ENCODE measurements around the gene HSPB1. TPM values are rescaled to one million over a fixed set of nuclear protein-coding genes. Genes with fewer than 3 reads are reported as not detected.
A peak's percentile ranks its signal among the peaks of the same experiment; 100 is the strongest.
"Not testable (repeated sequence)": the region's sequence is repeated elsewhere in the genome, so short reads cannot be mapped to it uniquely, and the experiment has no call there.

HSPB1 gene
- total RNA-seq, 1 experiment from 2014 or later, result 32.1 TPM

DNA sequence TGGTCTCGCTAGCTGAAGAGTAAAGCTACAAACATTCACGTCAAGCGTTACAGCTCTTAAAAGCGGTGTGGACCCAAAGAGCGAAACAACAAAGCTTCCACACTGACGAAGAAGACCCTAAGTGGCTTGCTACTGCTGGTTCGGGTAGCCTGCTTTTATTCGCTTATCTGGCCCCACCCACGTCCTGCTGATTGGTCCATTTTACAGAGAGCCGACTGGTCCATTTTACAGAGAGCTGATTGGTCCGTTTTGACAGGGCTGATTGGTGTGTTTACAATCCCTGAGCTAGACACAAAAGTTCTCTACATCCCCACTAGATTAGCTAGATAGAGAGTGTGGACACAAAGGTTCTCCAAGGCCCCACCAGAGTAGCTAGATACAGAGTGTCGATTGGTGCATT lies 6.4 kb downstream of the HSPB1 start:
- not testable (repeated sequence) for DNase-seq (ENCODE audit: low read depth)

DNA sequence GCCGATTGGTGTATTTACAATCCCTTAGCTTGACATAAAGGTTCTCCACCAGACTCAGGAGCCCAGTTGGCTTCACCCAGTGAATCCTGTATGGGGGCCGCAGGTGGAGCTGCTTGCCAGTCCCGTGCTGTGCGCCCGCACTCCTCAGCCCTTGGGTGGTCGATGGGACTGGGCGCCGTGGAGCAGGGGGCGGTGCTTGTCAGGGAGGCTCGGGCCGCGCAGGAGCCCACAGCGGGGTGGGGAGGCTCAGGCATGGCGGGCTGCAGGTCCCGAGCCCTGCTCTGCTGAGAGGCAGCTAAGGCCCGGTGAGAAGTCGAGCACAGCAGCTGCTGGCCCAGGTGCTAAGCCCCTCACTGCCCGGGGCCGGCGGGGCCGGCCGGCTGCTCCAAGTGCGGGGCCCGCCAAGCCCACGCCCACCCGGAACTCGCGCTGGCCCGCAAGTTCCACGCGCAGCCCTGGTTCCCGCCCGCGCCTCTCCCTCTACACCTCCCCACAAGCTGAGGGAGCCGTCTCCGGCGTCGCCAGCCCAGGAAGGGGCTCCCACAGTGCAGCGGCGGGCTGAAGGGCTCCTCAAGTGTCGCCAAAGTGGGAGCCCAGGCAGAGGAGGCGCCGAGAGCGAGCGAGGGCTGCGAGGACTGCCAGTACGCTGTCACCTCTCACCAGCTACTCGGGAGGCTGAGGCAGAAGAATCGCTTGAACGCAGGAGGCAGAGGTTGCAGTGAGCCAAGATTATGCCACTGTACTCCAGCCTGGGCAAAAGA lies 7.0 kb downstream of the HSPB1 start:
- not testable (repeated sequence) for DNase-seq (ENCODE audit: low read depth)

DNA sequence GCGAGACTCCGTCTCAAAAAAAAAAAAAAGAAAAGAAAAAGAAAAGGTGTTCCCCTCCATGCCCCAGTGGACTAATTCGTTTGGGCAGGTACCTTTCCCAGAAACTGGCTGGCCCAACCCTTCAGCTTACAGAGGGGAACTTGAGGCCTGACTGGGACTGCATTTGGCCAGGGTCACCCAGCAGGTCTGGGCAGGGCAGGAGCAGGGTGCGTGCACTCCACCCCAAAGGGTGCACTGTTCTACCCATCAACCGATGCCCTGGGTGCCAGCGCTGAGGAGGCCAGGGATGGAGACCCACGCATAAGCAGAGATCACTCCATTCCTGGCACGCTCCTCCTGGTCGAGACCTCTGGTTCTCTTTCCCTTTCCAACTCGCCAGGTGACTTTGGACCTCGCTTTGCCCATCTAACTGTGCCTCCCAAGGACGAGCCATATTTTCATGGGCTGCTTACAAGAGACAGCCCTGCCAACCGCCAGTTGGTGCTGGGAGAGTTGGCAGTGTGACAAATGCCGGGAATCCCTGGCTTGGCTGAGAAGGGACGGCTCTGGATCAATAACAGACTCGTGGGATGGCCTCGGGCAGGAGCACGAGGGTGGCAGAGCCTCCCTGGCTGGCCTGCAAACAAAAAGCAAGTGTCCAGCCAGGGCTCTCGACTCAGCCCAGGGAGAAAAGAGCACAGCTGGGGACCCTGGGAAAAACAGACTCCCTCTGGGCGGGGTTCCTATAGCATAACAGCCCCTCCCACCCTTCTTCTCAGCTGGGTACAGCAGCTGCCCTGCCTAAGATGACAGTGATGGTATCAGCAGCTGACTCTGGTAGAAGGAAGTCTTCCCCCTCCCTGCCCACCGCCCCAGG lies 7.9 kb downstream of the HSPB1 start:
- no peak for DNase-seq (ENCODE audit: low read depth)

DNA sequence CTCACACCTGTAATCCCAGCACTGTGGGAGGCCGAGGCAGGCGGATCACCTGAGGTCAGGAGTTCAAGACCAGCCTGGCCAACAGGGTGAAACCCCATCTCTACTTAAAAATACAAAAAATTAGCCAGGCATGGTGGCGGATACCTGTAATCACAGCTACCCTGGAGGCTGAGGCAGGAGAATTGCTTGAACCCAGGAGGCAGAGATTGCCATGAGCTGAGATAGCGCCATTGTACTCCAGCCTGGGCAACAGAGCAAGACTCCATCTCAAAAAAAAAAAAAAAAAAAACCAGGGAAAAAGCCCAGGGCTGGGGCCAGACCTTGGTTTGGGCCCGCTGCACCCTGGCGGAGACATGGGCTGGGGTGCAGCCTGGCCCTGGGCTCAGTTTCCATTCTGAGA lies 9.4 kb downstream of the HSPB1 start:
- DNase-seq (ENCODE audit: low read depth), result not testable (repeated sequence)

DNA sequence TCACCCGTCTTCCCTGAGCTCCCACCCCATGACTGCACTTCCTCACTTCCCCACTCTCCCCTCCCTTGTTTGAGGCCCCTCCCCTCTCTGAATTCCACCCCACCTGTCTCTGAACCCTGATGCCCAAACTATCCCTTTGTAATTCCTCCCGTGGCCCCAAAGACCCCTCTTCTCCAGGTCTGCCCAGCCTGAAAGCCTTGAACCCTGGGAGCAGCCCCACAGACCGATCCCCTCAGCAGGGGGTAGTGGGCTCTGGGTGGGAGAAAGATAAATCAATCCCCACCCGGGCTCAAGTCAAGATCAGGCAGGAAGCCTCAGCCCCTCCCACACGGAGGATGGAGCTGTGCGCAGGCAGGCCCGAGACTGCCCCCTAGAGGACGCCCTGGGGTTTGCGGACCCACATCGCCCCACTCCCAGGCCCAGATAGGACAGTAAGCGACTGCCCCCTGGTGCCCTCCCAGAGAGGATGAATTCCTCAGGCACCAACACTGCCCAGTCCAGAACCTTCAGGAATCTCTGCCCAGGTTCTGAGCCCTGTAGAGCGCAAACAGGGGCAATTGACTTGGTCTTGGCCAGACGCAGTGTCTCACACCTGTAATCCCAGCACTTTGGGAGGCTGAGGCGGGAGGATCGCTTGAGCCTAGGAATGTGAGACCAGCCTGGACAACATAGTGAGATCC lies 11.7 kb downstream of the HSPB1 start:
- DNase-seq (ENCODE audit: low read depth), result peak; percentile 94

DNA sequence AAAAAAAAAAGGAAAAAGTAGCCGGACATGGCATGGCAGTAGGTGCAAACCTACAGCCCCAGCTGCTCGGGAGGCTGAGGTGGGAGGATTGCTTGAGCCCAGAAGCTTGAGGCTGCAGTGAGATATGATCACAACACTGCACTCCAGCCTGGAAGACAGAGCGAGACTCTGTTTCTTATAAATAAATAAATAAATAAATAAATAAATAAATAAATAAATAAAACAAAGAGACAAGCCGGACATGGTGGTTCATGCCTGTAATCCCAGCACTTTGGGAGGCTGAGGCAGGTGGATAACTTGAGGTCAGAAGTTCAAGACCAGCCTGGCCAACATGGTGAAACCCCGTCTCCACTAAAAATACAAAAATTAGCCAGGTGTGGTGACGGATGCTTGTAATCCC lies 12.3 kb downstream of the HSPB1 start:
- not testable (repeated sequence) for DNase-seq (ENCODE audit: low read depth)

DNA sequence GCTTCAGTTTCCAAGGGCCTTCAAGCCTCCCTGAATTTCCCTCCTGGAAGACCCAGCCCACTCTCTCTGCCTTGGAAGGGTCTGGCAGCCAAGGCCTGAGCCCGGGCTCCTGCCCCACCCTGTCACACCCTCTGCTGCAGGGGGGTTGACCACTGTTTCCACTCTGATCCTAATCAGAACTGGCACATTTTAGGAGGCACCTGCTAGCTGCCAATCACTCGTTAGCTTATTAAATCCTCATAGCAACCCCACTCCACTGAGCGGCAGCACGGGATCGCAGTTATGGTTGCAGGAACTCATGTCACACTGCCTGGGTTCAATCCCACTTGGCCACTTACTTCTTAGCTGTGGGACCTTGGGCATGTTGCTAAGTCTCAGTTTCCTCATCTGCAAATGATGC lies 12.9 kb downstream of the HSPB1 start:
- no peak for DNase-seq (ENCODE audit: low read depth)

DNA sequence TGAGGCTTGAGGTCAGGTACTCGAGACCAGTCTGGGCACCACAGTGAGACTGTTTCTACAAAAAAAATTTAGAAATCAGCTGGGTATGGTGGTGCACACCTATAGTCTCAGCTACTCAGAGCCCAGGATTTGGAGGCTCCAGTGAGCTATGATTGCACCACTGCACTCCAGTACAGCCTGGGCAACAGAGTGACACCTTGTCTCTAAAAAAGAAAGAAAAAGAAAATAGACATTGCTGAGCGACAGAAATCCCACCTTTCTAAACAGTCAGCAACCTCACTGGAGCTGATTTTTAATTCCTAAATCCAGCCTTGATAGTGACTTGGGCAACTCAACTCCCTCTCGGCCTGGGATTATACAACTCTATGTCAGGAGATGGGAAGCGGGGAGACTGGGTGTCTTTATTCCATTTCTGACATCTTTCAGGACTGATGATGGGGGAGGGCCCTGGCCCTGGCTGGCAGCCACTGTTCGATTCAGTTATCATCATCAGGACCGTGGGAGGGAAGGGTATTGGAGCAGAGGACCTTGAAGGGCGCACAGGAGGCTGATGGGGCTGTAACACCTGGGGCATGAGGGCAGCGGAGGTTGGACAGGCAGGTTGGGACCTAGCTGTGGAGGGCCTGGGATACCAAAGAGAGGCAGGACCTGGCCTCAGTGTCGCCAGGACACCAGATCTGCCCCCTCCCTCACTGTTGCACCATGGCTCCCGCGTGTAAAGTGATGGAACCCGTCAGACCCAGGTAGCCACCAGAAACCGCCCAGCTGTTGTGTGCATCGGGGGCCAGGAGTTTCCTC lies 14.7 kb downstream of the HSPB1 start:
- no peak for DNase-seq (ENCODE audit: low read depth)

DNA sequence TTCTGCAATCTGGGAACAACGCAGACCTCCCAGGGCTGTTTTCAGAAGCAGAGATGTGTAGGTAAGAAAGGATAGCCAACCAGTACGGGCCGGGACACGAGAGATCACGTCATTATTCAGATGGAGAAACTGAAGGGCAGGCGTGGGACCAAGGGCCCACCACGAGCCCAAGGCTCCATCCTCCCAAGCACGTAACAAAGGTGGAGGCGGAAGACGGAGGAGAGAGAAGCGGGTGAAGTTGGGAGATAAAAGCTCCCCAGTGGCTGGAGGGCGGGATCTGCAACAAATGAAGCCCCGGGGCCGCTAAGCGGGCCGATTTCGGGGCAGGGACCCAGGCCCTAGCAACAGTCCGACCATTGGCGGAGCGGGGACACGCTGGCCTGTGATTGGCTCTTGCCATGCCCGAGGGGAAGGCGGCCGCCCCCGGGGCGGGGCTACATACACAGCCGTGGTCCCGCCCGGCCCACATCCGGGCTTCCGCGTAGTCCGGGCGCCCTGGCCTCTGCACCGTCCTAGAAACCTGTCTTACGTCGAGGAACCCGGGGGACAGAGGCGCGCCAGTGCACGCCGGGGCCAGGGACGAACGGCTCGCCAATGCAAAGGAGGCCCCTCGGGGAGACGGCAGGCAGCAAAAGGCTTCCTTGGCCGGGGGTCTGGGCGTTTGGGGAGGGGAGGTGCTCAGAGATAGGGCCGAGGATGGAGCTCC lies 15.5 kb downstream of the HSPB1 start:
- DNase-seq (ENCODE audit: low read depth), result peak; percentile 96

DNA sequence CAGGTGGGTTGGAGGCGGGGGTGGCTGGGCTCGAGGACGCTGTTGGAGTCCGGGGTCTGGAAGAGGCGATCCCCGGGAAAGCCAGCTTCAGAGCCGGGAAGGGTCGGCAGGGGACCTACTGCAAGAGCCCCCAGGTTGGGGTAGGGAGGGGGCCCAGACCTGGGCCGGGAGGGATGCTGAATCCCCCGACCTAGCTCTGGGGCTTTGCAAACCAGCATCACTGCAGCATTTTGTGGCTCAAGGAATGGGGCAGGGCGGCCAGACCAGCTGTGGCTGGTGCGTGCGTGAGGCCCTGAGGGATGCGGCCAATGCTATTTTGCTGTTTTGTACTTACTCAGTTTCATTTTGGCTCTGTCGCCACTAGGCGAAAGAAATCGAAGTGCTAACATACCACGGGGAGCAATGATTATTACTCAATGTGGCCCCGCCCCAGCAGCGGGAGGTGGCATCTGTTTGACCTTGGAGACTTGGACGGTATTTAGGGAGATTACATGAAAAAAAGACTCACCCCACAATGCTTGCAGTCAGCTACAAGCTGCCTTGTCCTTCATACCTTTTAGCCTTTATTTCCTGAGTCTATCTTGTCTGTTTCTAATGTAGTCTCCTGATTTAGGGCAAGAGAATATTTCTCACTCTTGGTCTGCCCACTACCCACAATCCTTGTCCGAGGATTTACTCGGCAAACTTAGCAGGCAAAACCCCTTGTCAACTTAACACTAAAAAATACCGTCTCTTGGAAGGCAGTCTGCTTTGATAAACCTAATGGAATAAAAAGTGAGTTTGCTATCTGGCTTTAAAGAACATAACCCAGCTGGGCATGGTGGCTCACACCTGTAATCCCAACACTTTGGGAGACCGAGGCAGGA lies 16.2 kb downstream of the HSPB1 start:
- DNase-seq (ENCODE audit: low read depth), result peak; percentile 76

DNA sequence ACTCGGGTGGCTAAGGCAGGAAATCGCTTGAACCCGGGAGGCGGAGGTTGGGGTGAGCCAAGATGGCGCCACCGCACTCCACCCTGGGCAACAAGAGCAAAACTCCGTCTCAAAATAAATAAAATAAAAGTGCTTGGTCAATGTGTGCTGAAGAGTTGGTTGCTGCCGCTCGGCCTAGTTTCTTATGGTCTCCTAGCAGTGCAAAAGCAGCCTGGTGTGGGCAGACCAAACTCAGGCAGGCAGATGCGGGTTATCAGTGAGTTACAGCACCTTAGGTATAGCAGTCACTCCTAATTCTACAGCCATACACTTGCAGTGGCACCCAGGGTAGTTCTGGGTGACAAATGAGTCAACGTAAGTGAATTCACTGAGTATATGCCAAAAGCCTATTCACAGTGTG lies 22.6 kb downstream of the HSPB1 start:
- DNase-seq (ENCODE audit: low read depth), result no peak

DNA sequence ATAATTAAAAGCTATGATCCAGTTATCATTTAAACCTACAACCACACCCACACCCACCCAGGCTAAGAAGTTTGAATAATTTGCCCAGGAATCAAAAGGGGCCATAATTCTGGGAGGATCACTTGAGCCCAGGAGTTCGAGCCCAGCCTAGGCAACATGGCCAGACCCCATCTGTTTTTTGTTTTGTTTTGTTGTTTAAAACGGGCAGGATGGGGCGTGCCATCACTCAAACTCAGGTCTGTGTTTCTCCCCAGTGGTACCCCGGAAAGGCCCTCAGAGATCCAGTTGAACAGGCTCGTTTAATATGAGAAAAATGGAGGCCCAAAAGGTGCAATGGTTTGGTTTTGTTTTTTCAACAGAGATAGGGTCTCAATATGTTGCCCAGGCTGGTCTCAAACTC lies 23.3 kb downstream of the HSPB1 start:
- no peak for DNase-seq (ENCODE audit: low read depth)

DNA sequence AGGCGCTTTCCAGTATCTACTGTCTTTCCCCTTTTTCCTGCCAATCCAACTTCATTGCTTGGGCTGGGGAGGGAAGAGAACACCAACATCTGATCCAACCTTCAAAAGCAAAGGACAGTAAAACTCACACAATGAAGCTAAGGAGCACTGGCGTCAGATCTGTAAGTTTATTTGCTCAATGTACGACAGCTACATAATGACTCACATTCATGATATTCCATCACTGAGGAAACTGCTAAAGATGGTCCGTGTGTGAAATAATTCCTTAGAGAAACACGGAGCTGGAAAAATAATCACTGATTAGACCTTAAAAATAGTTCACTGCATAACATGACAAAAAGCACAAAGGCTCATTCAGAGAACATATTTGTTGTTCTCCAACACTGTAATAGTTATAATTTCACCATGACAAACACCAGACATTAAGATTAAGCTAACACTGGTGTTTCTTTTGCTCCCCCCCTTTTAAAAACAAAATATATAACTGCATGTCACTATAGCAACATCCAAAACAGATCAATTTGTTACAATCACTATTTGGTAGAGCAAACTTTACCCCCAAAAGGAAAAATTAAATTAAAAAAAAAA lies 24.3 kb downstream of the HSPB1 start:
- DNase-seq (ENCODE audit: low read depth), result no peak

DNA sequence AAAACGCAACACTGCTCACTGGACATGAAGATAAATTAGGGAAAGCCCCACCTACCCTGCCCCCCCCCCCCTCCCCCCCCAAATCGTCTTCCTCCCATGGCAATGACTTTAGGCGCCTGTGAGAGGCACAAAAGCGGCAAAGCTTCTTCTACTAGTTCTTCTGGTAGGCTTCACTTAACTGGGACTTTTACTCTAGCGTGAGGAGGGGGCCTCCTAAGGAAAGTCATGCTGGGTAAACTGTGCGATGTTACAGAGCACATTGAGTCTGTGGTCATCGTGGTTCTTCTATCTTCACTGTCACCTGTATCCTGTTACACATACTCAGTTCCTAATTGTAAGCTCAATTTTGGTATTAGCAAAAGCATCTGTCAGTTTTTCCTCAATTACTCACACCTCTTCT lies 25.1 kb downstream of the HSPB1 start:
- no peak for DNase-seq (ENCODE audit: low read depth)

DNA sequence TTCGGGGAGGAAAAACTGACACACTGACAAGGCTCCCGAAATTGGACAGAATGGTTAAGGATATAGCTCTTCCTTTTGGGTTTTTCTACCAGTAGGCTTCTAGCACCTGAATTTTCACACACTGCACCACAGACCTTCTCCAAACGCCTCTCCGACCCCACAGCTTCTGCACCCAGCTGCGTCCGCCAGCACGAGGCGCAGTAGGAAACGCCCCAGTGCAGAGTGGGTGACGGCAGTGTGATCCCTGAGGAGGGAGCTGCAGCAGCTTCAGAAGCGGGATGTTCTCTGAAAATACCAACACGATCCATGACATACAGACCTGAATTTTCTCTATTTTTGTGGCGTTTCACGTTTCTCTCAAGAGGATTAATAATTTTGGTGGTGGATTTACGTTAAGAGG lies 25.9 kb downstream of the HSPB1 start:
- no peak for DNase-seq (ENCODE audit: low read depth)

DNA sequence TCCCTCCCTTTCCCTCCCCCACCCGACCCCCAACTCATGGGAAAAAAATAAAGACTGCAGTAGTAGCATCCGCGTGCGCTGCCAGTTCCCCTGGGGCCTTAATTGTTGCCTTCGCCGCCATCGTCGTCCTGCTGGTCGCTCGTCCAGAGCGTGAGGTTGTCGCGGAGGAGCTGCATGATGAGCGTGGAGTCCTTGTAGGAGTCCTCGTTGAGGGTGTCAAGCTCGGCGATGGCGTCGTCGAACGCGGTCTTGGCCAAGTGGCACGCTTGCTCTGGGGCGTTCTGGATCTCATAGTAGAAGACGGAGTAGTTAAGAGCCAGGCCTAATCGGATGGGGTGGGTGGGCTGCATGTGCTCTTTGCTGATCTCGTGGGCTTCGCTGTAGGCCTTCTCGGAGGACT lies 27.0 kb downstream of the HSPB1 start:
- DNase-seq (ENCODE audit: low read depth), result no peak

DNA sequence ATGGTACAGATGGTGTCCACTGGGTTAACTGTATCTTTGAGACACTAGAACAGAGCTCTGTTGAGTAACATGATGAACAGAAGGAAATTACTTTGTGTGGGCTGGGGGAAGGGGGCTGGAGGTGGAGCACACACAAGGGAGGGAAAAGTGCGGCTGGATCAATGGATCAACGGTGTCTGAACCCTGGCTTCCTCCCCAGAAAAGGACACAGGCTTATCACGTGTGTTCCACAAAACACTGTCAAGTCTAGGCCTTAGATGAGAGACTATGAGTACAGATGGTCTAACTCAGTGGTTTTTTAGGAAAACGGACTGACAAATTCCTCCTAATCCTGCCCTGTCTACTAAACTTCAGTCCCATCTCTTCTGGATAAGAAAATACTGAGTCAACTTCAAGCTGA lies 27.8 kb downstream of the HSPB1 start:
- DNase-seq (ENCODE audit: low read depth), result no peak

DNA sequence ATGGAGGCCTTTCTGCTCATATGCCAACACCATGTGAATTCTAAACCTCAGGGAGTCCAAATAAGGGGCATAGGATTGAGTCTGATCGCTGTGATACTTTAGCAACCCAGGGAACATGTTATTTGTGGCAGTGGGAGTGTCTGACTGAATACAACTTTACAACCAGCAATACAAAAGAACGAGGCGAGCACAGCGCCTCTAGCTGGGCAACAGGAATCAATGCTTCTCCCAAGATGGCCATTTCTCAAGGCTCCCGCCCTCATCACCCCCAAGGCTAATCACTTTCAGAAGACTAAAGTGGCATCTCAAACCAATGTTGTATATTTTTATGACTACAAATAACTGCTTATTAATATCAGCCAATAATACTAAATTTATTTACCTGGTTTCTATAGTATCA lies 28.2 kb downstream of the HSPB1 start:
- no peak for DNase-seq (ENCODE audit: low read depth)

DNA sequence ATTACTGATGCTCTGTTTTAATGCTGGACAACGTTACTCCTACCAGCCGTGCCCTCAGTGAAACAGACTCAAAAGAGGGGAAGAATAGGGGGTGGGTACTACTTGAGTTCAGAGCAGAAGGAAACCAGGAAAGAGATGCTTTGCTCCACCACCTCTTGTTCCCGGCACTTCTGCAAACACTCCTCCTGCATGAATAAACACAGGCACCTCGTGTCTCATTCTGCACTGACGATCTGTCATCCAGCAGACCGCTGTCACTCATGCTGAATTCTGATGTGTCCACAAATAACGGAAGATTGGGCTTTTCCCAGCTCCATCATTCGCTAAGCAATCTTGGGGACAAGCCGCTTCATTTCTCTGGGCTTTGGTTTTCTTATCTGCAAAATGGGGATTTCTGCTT lies 29.6 kb downstream of the HSPB1 start:
- DNase-seq (ENCODE audit: low read depth), result no peak
